NT2/D1 (cell line): ENCODE measurements around the gene CYSRT1.

Source experiments
- YY1 ChIP-seq: IDR thresholded peaks from 2 replicates; pipeline ENCODE4 v1.6.1; 2011; ENCODE audit not compliant: insufficient read length, insufficient read depth
- ZNF274 ChIP-seq: IDR thresholded peaks from 2 replicates; pipeline ENCODE4 v1.6.1; 2011; ENCODE audit warnings: mild to moderate bottlenecking, low read depth, low read length

- TF ChIP-seq YY1 (no peak), ZNF274 (no peak)
Measured at GRCh38 chr9:137179761-137180160, 45.2 kb upstream of the CYSRT1 start.
